Measurements from ENCODE around the gene KMT5C.

Gene KMT5C

DNA sequence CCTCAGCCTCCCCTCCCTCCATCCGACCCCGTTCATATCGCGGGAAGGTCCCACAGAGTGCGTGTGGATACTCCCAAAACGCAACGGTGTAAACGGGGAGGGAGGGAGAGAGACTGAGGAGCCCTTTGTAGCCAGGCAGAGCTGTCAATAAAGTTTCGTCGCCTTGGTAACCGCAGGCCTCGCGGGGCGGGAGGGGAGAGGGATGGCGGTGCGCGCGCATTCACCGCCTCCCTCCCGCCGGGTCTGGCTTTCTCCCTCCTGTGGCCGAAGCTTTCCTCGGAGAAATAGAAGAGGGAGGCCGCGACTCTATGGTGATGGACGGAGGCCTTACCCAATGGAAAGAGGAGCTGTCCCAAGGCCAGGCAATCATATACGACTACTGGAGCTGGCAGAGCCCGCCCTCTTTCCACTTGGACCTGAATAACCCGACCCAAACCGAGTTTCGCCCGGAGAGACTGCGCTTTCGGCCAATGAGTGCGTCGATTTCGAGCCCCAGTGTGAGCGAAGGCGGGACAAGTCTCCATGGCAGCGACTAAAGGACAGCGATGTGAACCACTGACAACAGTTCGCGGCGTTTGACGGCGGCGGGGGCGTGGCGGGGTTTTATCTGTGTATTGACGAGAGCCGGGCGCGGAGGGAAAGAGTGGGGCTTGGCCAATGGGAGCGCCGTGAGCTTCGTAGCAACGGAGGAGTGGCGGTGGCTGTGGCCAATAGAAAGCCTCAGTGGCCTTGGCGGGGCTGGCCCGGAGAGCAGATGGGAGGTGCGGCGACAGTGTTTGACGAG lies at the start of gene KMT5C:
Gene KMT5C, plus strand, starts transcription at position 772 of the 784 bp plus-strand sequence. CDS start 2,061 bp downstream, outside the sequence.
- DNase-seq (ENCODE audit: low spot score), result peak; percentile 100

DNA sequence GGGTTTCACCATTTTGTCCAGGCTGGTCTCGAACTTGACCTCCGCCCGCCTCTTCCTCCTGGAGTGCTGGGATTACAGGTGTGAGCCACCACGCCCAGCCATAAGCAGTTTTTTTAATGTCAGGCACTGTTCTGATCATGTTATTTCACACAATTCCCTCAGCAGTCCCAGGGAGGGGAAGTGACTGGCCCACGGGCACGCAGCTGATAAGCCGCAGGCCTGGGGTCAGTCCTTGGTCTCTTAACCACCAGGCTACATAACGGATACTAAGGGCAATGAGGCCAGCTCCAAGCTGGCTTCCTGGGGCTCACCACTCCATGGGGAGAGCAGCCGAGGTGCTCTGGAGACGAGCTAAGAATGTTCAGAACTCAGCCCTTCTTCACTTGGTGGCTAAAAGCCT lies 42.4 kb upstream of the KMT5C start:
- no peak for DNase-seq (ENCODE audit: low spot score)

DNA sequence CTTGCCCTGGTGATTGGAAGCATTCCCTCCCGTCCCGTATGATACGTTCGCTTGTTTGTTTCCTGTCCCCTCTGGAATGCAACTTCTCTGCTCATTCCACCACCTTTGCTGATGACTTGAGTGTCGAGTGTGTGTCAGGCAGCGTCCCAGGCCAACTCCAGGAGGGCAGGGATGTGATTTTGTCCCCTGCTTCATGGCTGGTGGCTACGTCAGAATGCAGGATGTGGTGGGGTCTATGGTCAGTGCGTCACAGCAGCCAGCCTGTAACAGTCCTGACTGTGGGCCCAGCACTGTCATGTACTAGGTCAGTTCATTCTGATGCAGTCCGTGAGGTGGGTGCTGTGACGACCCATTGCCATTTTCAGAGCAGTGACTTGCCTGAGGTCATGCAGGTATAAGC lies 39.7 kb upstream of the KMT5C start:
- no peak for DNase-seq (ENCODE audit: low spot score)

DNA sequence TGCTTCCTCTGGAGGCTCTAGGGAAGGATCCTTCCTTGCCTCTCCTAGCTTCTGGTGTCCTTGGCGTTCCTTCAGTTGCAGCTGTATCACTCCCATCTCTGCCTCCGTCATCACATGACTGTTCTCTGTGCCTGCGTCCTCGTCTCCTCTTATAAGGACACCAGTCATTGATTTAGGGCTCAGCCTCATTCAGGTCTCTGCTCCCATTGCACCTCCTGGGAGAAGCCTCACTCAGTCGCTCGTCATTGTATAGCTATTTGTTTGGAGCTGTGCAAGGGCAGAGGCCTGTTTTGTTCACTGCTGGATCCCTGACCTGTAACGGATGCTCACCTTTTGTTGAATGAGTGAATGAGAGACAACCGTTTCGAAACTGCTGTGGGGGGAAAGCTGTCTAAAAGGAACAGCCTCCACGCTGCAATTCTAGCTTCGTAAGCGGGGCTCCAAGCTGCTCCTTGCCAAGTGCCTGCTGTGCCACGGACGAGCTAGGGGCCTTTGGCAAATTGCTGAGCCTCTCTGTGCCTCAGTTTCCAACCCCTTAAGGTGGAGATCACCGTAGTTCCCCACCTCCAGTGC lies 38.7 kb upstream of the KMT5C start:
- DNase-seq (ENCODE audit: low spot score), result no peak

GRCh38 chr19:55301459-55302317 lies 38.0 kb upstream of the KMT5C start:
- peak; percentile 91 for DNase-seq (ENCODE audit: low spot score)

GRCh38 chr19:55302318-55302703 lies 37.4 kb upstream of the KMT5C start:
- no peak for DNase-seq (ENCODE audit: low spot score)

- DNase-seq (ENCODE audit: low spot score), result no peak
These were observed 36.2 kb upstream of the KMT5C start for GRCh38 chr19:55303477-55303876.

GRCh38 chr19:55304279-55304978 lies 35.2 kb upstream of the KMT5C start:
- DNase-seq (ENCODE audit: low spot score), result no peak

DNA sequence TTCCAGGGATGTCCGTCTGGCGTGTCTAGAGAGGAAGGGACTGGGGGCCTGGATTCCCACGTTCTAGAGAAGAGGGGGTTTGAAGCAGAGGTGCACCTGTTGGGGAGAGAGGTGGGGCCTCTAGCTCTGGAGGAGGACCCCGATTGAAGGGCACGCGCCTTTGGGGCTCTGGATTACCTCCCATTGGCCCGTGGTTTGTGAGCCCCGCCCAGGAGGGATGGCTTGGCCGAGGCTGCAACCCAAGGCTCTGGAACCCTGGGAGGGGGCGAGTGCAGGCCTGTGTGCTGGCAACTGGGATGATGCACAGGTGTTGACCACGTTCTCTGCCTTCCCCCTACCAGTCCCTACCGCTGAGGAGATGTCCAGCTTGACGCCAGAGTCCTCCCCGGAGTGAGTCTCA lies 34.7 kb upstream of the KMT5C start:
- DNase-seq (ENCODE audit: low spot score), result no peak

DNA sequence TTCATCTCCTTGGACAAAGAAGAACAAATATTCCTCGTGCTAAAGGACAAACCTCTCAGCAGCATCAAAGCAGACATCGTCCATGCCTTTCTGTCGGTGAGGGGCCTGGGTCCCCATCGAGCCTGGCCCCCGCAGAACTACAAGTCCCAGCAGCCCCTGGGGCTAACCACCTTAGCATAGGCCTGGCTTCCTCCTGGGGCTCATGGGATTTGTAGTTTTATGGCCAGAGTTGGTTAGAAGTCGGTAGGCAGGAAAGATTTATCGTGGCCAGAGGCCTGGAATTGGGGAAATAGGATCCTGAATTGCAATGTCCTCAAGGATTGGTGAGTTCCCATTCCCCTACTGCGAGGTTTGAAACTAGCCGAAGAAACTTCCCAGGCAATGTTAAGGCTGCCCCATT lies 34.2 kb upstream of the KMT5C start:
- DNase-seq (ENCODE audit: low spot score), result peak; percentile 42

GRCh38 chr19:55305983-55306562 lies 33.6 kb upstream of the KMT5C start:
- DNase-seq (ENCODE audit: low spot score), result no peak

DNA sequence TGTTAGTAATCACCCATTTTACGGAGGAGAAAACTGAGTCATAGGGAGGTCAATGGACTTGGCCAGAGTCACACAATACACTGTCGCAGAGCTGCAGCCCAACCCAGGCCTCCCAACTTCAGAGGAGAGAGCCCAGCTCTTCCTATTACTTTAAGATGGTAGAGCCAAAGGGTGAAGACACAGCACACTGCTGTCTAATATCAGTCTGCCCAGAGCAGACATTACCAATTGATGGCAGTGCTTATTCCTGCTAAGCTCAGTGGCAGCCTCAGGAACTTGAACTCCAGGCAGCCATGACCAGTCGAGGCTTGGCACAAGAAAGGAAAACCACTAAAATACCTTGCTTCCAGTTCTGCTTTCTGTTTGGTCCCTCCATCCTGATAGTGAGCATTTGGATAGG lies 33.0 kb upstream of the KMT5C start:
- DNase-seq (ENCODE audit: low spot score), result no peak

DNA sequence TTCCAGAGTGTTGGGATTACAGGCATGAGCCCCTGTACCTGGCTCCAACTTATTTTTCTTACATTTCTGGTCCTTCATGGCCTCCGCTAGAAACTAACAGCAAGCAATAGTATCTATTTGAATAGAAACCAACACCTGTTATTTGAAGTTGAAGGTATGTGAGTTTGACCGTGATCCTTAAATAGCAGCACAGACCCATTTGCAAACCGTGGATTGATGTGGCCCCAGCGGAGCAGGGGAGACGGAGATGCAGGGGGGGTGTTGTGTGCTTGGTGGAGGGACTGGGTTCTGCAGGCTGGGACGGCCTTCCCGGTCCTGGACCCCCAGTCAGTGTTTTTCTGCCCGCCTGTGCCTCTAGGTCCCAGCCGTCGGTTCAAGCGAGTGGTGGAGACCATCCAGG lies 31.4 kb upstream of the KMT5C start:
- no peak for DNase-seq (ENCODE audit: low spot score)

DNA sequence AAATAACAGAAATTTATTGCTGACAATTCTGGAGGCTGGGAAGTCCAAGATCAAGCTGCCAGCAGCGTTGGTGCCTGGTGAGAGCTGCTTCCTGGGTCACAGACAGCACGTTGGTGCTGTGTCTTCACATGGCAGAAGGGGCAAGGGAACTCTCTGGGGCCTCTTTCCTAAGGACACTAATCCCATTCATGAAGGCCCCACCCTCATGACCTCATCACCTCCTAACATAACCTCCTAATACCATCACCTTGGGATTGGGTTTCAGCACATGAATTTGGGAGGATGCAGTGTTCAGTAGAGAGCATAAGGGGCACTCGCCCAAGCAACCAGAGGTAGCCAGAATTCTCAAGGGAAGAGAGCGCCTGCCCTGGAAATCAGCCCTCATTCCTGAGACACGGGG lies 30.2 kb upstream of the KMT5C start:
- DNase-seq (ENCODE audit: low spot score), result no peak

DNA sequence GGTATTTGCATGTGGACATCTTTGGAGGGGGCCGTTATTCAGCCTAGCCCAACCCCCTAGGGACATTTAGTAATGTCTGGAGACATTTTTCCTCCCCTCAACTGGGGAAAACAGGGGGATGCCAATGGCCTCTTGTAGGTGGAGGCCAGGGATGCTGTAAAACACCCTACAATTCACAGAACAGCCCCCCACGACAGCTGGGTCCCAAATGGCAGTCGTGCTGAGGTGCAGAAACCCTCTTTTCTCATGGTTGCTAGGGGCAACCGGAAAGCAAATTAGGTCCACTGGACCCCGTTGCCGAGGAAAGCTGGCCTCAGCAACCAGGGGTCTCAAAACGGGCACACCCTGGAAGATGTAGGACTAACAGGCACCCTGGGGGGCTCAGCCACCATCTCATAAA lies 29.2 kb upstream of the KMT5C start:
- no peak for DNase-seq (ENCODE audit: low spot score)

- DNase-seq (ENCODE audit: low spot score), result no peak
These were observed 28.3 kb upstream of the KMT5C start for GRCh38 chr19:55311397-55311796.

GRCh38 chr19:55311797-55312196 lies 27.9 kb upstream of the KMT5C start:
- DNase-seq (ENCODE audit: low spot score), result no peak

DNA sequence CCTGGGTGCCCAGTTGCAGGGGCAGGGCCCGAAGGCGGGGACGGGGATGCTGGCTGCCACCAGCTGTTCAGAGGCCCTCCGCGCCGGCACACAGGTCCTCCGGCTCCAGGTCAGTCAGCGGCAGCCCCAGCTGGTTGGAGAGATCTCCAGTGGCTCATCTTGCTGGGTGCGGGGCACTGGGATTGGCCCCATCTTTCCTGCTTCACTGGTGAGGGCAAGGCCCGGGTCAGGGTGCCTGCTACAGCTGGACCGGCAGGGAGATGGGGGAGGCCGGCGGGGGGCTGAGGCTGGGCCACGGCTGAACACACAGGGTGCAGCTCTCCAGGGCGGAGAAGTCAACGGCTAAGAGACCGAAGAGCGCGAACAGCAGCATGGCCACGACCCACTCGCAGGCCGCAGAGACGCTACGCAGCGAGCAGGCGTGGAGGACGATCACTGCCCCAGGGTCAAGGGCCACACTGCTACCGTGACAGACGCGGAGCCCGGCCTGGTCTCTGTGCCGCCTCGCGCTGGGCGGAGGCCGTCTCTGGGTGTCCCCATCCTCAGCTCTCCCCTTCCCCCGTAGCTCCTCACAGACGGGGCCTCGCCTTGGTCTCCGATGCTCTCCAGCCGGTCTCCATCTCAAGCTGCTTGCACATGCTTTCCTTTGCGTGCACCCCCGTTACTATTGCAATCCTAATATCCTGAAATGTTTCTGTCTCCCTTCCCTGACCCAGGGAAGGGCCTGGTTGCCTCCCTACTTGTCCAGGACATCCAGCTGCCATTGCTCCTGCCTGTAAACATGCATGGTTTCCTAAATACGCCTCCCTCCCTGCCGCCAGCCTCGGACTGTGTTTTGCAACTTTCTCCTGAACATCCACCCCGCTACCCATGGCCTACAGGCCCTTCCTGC lies 26.8 kb upstream of the KMT5C start:
- DNase-seq (ENCODE audit: low spot score), result no peak

- DNase-seq (ENCODE audit: low spot score), result no peak
These were observed 25.3 kb upstream of the KMT5C start for GRCh38 chr19:55314396-55314795.

DNA sequence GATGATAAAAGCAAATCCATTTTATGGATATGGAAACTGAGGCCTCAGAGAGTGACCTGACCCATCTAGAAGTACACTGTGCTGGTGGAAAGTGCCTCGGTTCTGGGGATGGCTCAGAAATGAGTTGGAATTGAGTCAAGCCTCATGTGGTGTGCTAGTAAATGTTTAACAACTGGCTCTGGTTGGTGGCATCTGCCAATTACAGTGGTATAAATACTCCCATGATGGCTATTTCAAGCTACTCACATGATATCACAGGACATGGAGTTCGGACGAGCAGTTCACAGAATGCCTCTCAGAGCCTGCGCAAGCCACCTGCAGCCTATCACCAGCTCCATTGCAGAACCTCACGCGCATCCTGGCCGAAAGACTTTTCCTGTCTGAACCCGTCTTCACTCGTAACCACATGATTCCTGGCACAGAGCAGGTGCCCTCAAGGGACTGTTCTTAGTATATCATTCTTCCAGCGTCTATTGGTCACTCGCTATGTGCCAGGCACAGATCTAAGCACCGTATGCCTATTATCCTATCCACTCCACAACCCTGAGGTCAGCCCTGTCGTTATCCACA lies 23.6 kb upstream of the KMT5C start:
- DNase-seq (ENCODE audit: low spot score), result no peak

DNA sequence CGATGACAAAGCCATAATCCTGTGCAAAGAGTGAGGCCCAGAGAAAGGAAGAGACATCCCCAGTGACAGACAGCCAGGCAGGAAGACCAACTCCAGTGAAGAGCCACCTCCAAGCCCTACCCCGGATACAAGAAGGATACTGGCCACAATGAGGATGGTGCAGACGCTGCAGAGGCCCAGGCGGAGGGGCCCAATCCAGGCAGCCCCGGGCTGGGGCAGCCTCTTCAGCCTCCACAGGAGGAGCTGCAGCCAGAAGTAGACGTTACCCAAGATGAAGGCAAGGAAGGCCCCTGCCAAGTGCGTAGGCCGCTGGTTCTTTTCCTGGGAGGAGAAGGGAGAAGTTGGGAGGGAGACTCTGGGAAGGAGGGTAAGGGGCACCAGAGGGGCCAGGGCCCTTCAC lies 23.0 kb upstream of the KMT5C start:
- DNase-seq (ENCODE audit: low spot score), result no peak

Data from CD4-positive, alpha-beta T cell treated with Interleukin-6 at 100 ng/mL for 8 hours (primary cell).